ENCODE data around the gene SDF2. TPM values are rescaled to one million over a fixed set of nuclear protein-coding genes. Genes with fewer than 3 reads are reported as not detected.

SDF2 gene
- total and polyA plus RNA-seq, 10 of the 15 experiments (the other 5 are each of a cell fraction or from before 2014, with no cell fraction given), result 29.8 to 81.0 (median 41.5) TPM

GRCh38 chr17:28657756-28658155 is 4.0 kb downstream of the SDF2 start:
- peaks cover 28% of the 10 kb centered on the region for H3K79me2 ChIP-seq (ENCODE audit: control insufficient read depth, insufficient read depth, low read length)
- H3K4me1 ChIP-seq (ENCODE audit: control insufficient read depth, insufficient read depth, low read length), result no peaks in the 10 kb centered on the region
- ATAC-seq (no peak), FAIRE-seq (no peak), DNase-seq (ENCODE audit: low read depth, low spot score) (no peak)
- H2AFZ ChIP-seq (ENCODE audit: control insufficient read depth, low read depth, low read length), result no peak overlapping the region
- intact Hi-C loops (cut with micrococcal nuclease; ENCODE audit: unreplicated experiment) (no loop called here), in situ Hi-C loops (cut with MboI) (no loop called here)
- ChIA-PET POLR2A (interaction anchor here (0.6 kb wide), 1 partner anchor 22 kb away, joined by 3 read pairs; no protein-coding TSS in a partner anchor), CTCF (interaction anchor here (1.6 kb wide), 1 partner anchor 11 kb away, joined by 7 read pairs; no protein-coding TSS in a partner anchor), SMC1A (ENCODE audit: uncharacterized antibody, unreplicated experiment) (interaction anchor here (0.9 kb wide), 1 partner anchor 12 kb away, joined by 3 read pairs; the partner anchor contains the start of gene BLTP2), RAD21 (ENCODE audit: unreplicated experiment) (no interaction called here)
- H3K27me3 ChIP-seq (replicated peaks in 1 of 2; ENCODE audit: control insufficient read depth in 2 of 2, insufficient read depth in 2 of 2, low read length in 1 of 2), result no peaks in the 10 kb centered on the region
- H3K9me3 ChIP-seq (replicated peaks; ENCODE audit: control insufficient read depth, insufficient read depth, low read length), result no peaks in the 10 kb centered on the region
- no peak overlapping the region for H3K4me3 ChIP-seq
- H3K9ac ChIP-seq (ENCODE audit: control insufficient read depth, insufficient read depth, low read length), result no peak overlapping the region
- no TSS peak for BruUV-seq (replicated peaks)
- no peak overlapping the region for H3K27ac ChIP-seq (ENCODE audit: control insufficient read depth, insufficient read depth)
- TF ChIP-seq, protein P1, sequence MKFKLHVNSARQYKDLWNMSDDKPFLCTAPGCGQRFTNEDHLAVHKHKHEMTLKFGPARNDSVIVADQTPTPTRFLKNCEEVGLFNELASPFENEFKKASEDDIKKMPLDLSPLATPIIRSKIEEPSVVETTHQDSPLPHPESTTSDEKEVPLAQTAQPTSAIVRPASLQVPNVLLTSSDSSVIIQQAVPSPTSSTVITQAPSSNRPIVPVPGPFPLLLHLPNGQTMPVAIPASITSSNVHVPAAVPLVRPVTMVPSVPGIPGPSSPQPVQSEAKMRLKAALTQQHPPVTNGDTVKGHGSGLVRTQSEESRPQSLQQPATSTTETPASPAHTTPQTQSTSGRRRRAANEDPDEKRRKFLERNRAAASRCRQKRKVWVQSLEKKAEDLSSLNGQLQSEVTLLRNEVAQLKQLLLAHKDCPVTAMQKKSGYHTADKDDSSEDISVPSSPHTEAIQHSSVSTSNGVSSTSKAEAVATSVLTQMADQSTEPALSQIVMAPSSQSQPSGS (IDR thresholded peaks at IDR 0.05; ENCODE audit: low read length), result no peak
- TF ChIP-seq, protein P2, sequence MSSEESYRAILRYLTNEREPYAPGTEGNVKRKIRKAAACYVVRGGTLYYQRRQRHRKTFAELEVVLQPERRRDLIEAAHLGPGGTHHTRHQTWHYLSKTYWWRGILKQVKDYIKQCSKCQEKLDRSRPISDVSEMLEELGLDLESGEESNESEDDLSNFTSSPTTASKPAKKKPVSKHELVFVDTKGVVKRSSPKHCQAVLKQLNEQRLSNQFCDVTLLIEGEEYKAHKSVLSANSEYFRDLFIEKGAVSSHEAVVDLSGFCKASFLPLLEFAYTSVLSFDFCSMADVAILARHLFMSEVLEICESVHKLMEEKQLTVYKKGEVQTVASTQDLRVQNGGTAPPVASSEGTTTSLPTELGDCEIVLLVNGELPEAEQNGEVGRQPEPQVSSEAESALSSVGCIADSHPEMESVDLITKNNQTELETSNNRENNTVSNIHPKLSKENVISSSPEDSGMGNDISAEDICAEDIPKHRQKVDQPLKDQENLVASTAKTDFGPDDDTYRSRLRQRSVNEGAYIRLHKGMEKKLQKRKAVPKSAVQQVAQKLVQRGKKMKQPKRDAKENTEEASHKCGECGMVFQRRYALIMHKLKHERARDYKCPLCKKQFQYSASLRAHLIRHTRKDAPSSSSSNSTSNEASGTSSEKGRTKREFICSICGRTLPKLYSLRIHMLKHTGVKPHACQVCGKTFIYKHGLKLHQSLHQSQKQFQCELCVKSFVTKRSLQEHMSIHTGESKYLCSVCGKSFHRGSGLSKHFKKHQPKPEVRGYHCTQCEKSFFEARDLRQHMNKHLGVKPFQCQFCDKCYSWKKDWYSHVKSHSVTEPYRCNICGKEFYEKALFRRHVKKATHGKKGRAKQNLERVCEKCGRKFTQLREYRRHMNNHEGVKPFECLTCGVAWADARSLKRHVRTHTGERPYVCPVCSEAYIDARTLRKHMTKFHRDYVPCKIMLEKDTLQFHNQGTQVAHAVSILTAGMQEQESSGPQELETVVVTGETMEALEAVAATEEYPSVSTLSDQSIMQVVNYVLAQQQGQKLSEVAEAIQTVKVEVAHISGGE (CRISPR knock-in tag; IDR thresholded peaks at IDR 0.05), result no peak
- TF ChIP-seq, protein P3, sequence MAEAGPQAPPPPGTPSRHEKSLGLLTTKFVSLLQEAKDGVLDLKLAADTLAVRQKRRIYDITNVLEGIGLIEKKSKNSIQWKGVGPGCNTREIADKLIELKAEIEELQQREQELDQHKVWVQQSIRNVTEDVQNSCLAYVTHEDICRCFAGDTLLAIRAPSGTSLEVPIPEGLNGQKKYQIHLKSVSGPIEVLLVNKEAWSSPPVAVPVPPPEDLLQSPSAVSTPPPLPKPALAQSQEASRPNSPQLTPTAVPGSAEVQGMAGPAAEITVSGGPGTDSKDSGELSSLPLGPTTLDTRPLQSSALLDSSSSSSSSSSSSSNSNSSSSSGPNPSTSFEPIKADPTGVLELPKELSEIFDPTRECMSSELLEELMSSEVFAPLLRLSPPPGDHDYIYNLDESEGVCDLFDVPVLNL (IDR thresholded peaks at IDR 0.05; ENCODE audit: low read depth, low read length), result no peak
- TF ChIP-seq POLR2A (IDR thresholded peaks at IDR 0.05; ENCODE audit: low read depth, low read length), result no peak
- TF ChIP-seq GABPA (IDR thresholded peaks at IDR 0.05; ENCODE audit: low read depth), result no peak
- TF ChIP-seq ZZZ3 (IDR thresholded peaks at IDR 0.05; ENCODE audit: control insufficient read depth, insufficient read length, low read depth), result no peak
- no peak for TF ChIP-seq SMAD1 (IDR thresholded peaks at IDR 0.05; ENCODE audit: low read depth, partially characterized antibody)
- H3K36me3 ChIP-seq (ENCODE audit: control insufficient read depth in 2 of 2, insufficient read depth in 2 of 2, low read length in 1 of 2), result peaks cover 2 to 4% of the 10 kb centered on the region in 2 experiments; a peak in 3 of 4 replicates
- H3K4me2 ChIP-seq (ENCODE audit: control insufficient read depth, insufficient read depth), result no peak overlapping the region
- no peaks in the 10 kb centered on the region for H4K20me1 ChIP-seq (ENCODE audit: control insufficient read depth, insufficient read depth)
- 89% methylated on average over 5 of the region's 5 CpGs for WGBS (ENCODE audit: insufficient coverage, insufficient replicate concordance, low lambda C conversion rate, missing lambda C conversion rate)

All from GM12878 (cell line).